ENCODE measurements around the gene TTBK1.

Gene TTBK1

GRCh38 chr6:43255408-43256054 lies 12.2 kb downstream of the TTBK1 start:
- DNase-seq (ENCODE audit: low spot score), result no peak

- no peak for DNase-seq (ENCODE audit: low spot score)
Observed at GRCh38 chr6:43256670-43257366, 13.5 kb downstream of the TTBK1 start.

GRCh38 chr6:43257367-43258145 lies 14.3 kb downstream of the TTBK1 start:
- no peak for DNase-seq (ENCODE audit: low spot score)

GRCh38 chr6:43258180-43258579 lies 14.9 kb downstream of the TTBK1 start:
- no peak for DNase-seq (ENCODE audit: low spot score)

GRCh38 chr6:43258807-43259686 lies 15.8 kb downstream of the TTBK1 start:
- DNase-seq (ENCODE audit: low spot score), result no peak

- DNase-seq (ENCODE audit: low spot score), result no peak
Observed at GRCh38 chr6:43260791-43261190, 17.5 kb downstream of the TTBK1 start.

- no peak for DNase-seq (ENCODE audit: low spot score)
Observed at GRCh38 chr6:43261198-43261597, 17.9 kb downstream of the TTBK1 start.

GRCh38 chr6:43262000-43262779 lies 18.9 kb downstream of the TTBK1 start:
- DNase-seq (ENCODE audit: low spot score), result no peak

GRCh38 chr6:43262780-43263313 lies 19.6 kb downstream of the TTBK1 start:
- no peak for DNase-seq (ENCODE audit: low spot score)

- peak; percentile 42 for DNase-seq (ENCODE audit: low spot score)
Observed at GRCh38 chr6:43263314-43264178, 20.3 kb downstream of the TTBK1 start.

- DNase-seq (ENCODE audit: low spot score), result no peak
Observed at GRCh38 chr6:43264599-43265145, 21.4 kb downstream of the TTBK1 start.

- DNase-seq (ENCODE audit: low spot score), result no peak
Observed at GRCh38 chr6:43265564-43265963, 22.3 kb downstream of the TTBK1 start.

GRCh38 chr6:43267619-43268354 lies 24.5 kb downstream of the TTBK1 start:
- DNase-seq (ENCODE audit: low spot score), result peak; percentile 20

GRCh38 chr6:43268355-43268700 lies 25.0 kb downstream of the TTBK1 start:
- DNase-seq (ENCODE audit: low spot score), result peak; percentile 80

- DNase-seq (ENCODE audit: low spot score), result no peak
Observed at GRCh38 chr6:43268782-43269272, 25.5 kb downstream of the TTBK1 start.

- no peak for DNase-seq (ENCODE audit: low spot score)
Observed at GRCh38 chr6:43269273-43270007, 26.2 kb downstream of the TTBK1 start.

GRCh38 chr6:43271103-43271815 lies 28.0 kb downstream of the TTBK1 start:
- no peak for DNase-seq (ENCODE audit: low spot score)

Data from globus pallidus (tissue), 1 donor.